Measurements from ENCODE around the gene CCNJL. TPM values are rescaled to one million over a fixed set of nuclear protein-coding genes. Genes with fewer than 3 reads are reported as not detected.

The CCNJL gene
- total RNA-seq, 1 experiment from 2014 or later = 17.4 TPM

DNA sequence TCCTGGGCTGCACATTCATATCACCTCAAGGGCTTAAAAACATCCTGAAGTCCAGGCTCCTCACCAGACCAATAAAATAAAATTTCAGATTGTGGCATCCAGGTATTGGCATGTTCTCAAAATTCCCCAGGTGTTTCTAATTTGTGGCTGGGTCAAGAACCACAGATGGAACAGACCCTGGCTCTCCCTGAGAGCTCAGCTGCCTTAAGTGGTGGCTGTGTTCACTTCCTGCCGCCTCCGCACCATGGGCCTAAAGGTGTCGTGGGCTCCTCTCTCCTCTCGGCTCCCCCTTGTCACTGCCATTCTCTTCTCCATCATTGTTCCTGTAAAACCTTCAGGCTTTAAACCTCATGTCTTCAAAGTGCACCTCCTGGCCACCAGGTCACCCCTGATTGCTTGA is 17.8 kb upstream of the CCNJL start:
- no peak for DNase-seq
- intact Hi-C loops (cut with micrococcal nuclease; ENCODE audit: unreplicated experiment) = no loop called here
- Mint-ChIP-seq H3K27me3 (ENCODE audit: unreplicated experiment) (no peaks in the 10 kb centered on the region), H3K9me3 (ENCODE audit: low read depth, unreplicated experiment) (no peaks in the 10 kb centered on the region), H3K36me3 (ENCODE audit: insufficient read depth, unreplicated experiment) (no peaks in the 10 kb centered on the region), H3K4me1 (ENCODE audit: low read depth, unreplicated experiment) (no peaks in the 10 kb centered on the region), H3K4me3 (ENCODE audit: low read depth, unreplicated experiment) (no peak overlapping the region), H3K27ac (ENCODE audit: unreplicated experiment) (no peak overlapping the region)
- no TSS peak for BruUV-seq (replicated peaks)
- TF ChIP-seq, protein P1, sequence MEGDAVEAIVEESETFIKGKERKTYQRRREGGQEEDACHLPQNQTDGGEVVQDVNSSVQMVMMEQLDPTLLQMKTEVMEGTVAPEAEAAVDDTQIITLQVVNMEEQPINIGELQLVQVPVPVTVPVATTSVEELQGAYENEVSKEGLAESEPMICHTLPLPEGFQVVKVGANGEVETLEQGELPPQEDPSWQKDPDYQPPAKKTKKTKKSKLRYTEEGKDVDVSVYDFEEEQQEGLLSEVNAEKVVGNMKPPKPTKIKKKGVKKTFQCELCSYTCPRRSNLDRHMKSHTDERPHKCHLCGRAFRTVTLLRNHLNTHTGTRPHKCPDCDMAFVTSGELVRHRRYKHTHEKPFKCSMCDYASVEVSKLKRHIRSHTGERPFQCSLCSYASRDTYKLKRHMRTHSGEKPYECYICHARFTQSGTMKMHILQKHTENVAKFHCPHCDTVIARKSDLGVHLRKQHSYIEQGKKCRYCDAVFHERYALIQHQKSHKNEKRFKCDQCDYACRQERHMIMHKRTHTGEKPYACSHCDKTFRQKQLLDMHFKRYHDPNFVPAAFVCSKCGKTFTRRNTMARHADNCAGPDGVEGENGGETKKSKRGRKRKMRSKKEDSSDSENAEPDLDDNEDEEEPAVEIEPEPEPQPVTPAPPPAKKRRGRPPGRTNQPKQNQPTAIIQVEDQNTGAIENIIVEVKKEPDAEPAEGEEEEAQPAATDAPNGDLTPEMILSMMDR (IDR thresholded peaks at IDR 0.05; ENCODE audit: unreplicated experiment) = no peak
- CTCF ChIA-PET = no interaction called here

GRCh38 chr5:160327818-160328217 is 15.5 kb upstream of the CCNJL start:
- no peaks in the 10 kb centered on the region for H3K36me3 Mint-ChIP-seq (ENCODE audit: insufficient read depth, unreplicated experiment)
- H3K4me1 Mint-ChIP-seq (ENCODE audit: low read depth, unreplicated experiment) = no peaks in the 10 kb centered on the region
- intact Hi-C loops (cut with micrococcal nuclease; ENCODE audit: unreplicated experiment) = no loop called here
- TF ChIP-seq, protein P1 (IDR thresholded peaks at IDR 0.05; ENCODE audit: unreplicated experiment) = no peak
- no peaks in the 10 kb centered on the region for H3K27me3 Mint-ChIP-seq (ENCODE audit: unreplicated experiment)
- no peak for DNase-seq
- H3K9me3 Mint-ChIP-seq (ENCODE audit: low read depth, unreplicated experiment) = no peaks in the 10 kb centered on the region
- BruUV-seq (replicated peaks) = no TSS peak
- no peak overlapping the region for H3K27ac Mint-ChIP-seq (ENCODE audit: unreplicated experiment)
- CTCF ChIA-PET = interaction anchor here (0.9 to 1.2 kb wide), 2 partner anchors 15 to 40 kb away, joined by 4 read pairs; partner anchors contain the start of gene CCNJL
- H3K4me3 Mint-ChIP-seq (ENCODE audit: low read depth, unreplicated experiment) = no peak overlapping the region

GRCh38 chr5:160326981-160327380 is 14.6 kb upstream of the CCNJL start:
- Mint-ChIP-seq H3K4me1 (ENCODE audit: low read depth, unreplicated experiment) (no peaks in the 10 kb centered on the region), H3K4me3 (ENCODE audit: low read depth, unreplicated experiment) (no peak overlapping the region), H3K36me3 (ENCODE audit: insufficient read depth, unreplicated experiment) (no peaks in the 10 kb centered on the region), H3K27me3 (ENCODE audit: unreplicated experiment) (no peaks in the 10 kb centered on the region), H3K27ac (ENCODE audit: unreplicated experiment) (no peak overlapping the region), H3K9me3 (ENCODE audit: low read depth, unreplicated experiment) (no peaks in the 10 kb centered on the region)
- no TSS peak for BruUV-seq (replicated peaks)
- TF ChIP-seq, protein P1 (IDR thresholded peaks at IDR 0.05; ENCODE audit: unreplicated experiment) = no peak
- intact Hi-C loops (cut with micrococcal nuclease; ENCODE audit: unreplicated experiment) = no loop called here
- CTCF ChIA-PET = interaction anchor here (0.6 to 1.5 kb wide), 3 partner anchors 10 to 40 kb away, joined by 3 to 4 read pairs (median 4); partner anchors contain the start of gene CCNJL
- DNase-seq = no peak

DNA sequence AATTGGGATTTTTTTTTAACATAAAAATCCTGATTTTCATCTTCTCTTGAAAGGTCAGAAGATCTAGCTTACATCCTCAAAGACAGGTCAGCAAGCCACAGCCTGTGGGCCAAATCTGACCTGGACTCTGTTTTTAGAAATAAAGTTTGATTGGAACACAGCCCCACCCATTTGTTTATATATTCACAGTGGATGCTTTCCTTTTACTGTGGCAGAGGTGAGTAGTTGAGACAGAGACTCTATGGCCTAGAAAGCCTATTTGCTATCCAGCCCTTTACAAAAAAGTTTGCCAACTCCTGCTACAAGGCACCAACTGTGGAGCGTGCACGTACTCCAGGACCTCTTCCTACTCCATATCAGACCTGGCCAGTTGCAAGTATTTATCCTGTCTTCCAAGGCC is 13.4 kb upstream of the CCNJL start:
- Mint-ChIP-seq H3K27ac (ENCODE audit: unreplicated experiment) (no peak overlapping the region), H3K4me1 (ENCODE audit: low read depth, unreplicated experiment) (no peaks in the 10 kb centered on the region), H3K36me3 (ENCODE audit: insufficient read depth, unreplicated experiment) (no peaks in the 10 kb centered on the region), H3K4me3 (ENCODE audit: low read depth, unreplicated experiment) (no peak overlapping the region), H3K9me3 (ENCODE audit: low read depth, unreplicated experiment) (no peaks in the 10 kb centered on the region), H3K27me3 (ENCODE audit: unreplicated experiment) (no peaks in the 10 kb centered on the region)
- intact Hi-C loops (cut with micrococcal nuclease; ENCODE audit: unreplicated experiment) = no loop called here
- DNase-seq = no peak
- CTCF ChIA-PET = interaction anchor here (1.5 kb wide), 1 partner anchor 14 kb away, joined by 4 read pairs; the partner anchor contains the start of gene CCNJL
- TF ChIP-seq, protein P1 (IDR thresholded peaks at IDR 0.05; ENCODE audit: unreplicated experiment) = no peak
- no TSS peak for BruUV-seq (replicated peaks)

Data from Calu3 (cell line).